HuH-7 (cell line): Measurements from ENCODE around the gene PRR36.
A peak's percentile ranks its signal among the peaks of the same experiment; 100 is the strongest.

Experiments
- DNase-seq: peaks from one replicate; pipeline ENCODE4 v3.0.0; 2011; ENCODE audit warnings: low spot score

PRR36 gene

DNA sequence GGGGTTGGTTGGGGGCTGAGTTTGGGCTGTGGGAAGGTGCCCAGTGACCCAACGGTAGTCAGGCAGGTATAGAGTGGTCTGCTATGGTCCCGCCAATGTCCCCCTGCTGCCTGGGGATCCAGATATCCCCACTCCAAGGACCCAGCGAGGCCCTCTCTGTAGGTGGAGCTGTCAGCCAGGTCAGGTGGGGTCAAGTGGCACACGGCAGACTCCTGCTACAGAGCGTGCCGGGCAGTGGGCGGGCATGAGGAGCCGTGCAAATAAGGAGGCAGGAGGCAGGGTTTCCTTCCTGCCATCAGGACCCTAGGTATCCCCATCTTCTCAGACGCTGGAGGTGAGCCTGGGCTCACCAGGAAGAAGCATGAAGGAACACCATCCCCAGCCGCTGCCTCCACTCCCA is 29.2 kb downstream of the PRR36 start:
- DNase-seq: no peak

DNA sequence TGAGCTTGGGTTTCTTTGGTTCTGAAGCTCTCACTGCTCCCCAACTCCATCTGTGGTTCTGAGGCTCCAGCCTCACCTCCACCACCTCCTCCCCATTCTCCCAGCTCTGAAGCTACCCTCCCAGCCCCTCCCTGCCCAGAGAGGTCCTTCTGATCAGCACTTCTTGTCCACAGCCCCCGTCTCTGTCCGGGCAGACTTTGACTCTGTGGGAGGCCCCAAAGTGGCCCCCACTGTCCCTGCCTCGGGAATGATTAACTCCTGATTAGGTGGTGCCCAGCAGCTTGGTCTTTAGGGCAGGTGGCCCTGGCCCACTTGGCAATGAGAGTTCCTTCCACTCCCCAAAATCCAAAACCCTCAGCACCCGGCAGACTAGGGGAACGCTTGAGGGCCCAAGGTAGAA is 29.8 kb downstream of the PRR36 start:
- no peak for DNase-seq

DNA sequence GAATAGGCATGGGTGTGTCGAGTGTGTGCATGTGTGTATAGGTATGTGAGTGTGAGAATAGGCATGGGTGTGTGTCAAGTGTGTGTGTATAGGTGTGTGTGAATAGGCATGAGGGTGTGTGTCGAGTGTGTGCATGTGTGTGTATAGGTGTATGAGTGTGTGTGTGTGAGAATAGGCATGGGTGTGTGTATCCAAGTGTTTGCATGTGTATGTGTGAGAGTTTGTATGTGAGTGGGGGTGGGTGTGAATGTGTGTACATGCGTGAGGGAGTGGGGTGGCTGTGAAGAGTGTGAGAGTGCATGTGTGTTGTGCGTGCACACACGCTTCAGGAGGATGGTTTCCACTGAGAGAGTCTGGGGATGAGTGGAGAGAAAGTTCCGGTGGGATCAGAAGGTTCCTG is 30.7 kb downstream of the PRR36 start:
- no peak for DNase-seq

DNA sequence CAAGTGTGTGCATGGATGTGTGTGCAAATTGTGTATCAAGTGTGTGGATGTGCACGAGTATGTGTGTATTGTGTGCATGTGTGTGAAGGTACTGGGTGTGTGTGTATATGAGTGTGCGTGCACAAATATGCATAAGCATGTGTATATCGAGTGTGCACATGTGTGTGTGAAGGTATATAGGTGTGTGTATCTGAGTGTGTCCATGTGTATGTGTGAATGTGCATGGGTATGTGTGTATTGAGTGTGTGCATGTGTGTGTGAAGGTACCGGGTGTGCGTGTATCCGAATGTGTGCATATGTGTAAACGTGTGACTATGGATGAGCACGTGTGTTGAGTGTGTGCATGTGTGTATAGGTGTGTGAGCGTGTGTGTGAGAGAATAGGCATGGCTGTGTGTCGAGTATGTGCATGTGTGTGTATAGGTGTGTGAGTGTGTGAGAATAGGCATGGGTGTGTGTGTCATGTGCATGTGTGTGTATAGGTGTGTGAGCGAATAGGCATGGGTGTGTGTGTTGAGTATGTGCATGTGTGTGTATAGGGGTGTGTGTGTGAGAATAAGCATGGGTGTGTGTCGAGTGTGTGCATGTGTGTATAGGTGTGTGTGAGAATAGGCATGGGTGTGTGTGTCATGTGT is 31.4 kb downstream of the PRR36 start:
- no peak for DNase-seq

DNA sequence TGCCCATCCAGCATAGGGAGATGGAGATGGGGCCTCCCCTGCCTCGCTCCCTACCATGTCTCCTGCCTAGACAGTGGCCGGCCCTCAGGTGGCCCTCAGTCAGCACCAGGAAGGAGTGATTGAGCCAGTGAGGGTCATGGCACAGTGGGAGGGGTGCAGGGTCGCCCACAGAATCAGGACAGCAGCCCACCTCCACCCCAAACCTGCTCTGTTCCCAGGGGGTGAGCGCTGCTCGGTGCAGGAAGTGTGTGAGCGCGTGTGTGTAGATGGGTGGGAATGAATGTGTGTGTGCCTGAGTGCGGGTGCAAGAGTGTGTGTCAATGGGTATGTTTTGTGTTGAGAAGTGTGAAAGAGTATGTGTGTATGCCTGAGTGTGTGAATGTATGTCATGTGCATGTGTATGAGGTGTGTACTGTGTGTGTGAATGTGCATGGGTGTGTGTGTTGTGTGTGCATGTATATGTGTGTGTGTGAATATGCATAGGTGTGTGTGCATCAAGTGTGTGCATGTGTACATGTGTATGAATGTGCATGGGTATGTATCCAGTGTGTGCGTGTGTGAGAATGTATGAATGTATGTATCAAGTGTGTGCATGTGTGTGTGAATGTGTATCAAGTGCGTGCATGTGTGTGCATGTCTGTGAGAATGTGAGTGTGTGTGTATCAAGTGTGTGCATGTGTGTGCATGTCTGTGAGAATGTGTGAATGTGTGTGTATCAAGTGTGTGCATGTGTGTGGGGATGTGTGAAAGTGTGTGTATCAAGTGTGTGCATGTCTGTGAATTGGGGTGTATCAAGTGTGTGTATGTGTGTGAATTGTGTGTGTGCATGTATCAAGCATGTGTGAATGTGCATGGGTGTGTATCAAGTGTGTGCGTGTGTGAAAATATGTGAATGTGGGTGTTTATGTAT is 32.2 kb downstream of the PRR36 start:
- DNase-seq: no peak

DNA sequence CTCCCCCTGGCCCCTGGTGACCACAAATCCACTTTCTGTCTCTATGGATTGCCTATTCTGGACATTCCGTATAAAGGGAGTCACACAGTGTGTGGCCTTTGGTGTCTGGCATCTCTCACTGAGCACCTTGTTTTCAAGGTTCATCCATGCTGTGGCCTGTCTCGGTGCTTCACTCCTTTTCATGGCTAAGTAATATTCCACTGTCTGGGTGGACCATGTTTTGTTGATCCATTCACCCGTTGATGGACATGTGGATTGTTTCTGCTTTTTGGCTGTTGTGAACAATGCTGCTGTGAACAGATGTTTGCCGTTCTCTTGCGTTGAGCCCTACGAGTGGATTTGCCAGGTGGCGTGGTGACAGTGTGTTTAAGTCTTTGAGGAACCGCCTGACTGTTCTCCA is 33.6 kb downstream of the PRR36 start:
- DNase-seq: no peak

DNA sequence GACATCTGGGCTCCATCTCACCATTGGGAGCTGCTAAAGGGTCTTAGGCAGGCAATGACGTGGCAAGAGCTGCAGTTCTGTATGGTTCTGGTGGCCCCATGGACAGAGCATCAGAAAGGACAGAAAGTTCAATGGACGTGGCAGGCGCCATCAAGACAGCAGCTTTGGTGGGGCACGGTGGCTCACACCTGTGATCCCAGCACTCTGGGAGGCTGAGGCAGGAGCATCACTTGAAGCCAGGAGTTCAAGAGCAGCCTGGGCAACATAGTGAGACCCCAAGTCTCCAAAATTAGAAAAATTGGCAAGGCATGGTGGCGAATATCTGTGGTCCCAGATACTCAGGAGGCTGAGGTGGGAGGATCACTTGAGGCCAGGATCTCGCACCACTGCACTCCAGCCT is 34.7 kb downstream of the PRR36 start:
- no peak for DNase-seq

DNA sequence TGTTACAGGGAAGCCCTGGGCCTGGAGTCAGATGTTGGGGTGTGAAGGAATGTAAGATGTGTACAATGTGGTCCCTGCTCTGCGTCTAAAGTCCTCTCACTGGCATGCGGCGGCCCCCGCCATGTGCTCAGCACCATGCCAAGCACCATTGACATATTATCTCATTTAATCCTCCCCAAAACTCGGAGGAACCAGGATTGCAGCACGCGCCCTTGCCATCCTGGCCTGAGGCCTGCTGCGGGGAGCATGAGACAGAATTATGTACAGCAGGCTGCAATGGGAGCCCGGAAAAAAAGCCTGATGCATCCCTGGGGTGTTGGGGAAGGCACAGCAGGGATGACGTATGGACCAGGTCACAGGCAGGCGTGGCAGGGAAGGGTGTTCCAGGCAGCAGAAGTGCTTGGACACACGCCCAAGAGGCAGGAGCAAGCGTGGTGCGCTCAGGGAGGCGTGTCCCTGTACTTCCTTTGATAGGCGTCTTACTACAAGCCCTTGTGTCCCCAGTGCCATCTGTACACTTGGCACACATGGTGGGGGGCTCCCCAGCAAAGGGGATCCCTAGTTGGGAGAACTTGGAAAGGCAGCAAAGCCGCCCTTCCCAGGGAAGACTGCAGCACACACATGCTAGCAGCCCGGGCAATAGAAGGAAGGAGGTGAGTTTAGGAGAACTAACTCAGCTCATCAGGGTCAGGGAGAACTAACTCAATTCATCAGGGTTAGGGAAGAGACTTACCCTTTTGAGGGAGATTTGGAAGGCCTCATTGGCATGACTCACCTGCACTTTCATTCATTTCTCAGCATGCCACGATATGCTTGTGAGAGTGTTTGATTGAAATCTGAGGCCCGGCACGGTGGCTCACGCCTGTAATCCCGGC is 40.7 kb downstream of the PRR36 start:
- no peak for DNase-seq

DNA sequence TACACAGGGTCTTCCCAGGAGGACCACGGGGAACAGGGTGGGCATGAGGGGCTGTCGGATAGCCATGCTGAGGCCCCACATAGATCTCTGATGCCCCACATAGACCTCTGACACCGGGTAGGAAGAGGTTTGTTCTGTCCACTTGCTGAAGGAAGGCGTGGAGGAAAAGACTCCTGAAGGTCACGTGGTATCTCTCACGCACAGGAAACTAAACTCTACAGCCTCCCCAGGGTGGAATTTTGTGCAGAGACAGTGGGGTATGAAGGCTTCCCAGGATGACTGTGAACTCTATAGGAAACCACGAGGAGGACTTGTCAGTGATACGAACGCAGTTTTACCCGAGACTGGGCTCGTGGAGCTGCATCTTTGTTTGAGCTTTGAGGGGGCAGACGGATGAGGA is 41.4 kb downstream of the PRR36 start:
- DNase-seq: no peak

DNA sequence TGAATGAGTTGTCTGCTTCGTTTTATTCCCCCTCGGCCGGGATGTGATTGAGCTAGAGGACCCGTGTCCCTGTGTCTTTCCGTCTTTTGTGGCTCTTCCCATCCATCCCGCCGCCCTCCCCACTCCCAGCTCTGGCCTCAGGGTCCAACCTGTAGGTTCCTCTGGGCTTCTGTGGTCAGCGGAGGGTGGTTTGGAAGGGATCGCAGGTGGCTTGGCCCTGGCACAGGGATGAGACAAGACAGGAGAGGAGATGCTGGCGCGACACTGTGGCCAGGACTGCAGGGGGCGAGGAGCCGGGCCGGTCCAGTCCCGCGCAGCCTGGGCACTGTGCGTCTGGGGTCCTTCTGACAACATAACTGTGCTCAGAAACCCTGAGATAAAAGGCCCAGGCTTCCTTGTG is 42.2 kb downstream of the PRR36 start:
- no peak for DNase-seq

DNA sequence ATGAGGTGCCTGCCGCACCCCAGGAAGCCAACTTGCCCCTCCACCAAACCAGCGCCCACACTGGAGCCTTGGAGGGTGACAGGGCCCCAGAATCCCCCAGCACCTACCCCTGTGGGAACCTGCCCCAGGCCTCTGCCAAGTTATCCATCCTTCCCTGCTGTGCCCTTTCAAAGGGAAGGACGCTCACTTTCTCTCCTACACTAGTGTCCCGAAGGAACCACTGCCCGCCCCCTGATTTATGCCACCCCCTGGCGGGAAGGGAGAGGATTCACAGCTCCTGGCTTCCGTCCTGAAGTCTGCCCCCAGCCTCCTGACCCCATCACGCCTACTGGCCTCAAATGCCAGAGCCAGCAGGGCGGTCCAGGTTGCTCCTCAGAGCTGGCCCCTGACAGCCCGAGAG is 42.7 kb downstream of the PRR36 start:
- peak; percentile 80 for DNase-seq

DNA sequence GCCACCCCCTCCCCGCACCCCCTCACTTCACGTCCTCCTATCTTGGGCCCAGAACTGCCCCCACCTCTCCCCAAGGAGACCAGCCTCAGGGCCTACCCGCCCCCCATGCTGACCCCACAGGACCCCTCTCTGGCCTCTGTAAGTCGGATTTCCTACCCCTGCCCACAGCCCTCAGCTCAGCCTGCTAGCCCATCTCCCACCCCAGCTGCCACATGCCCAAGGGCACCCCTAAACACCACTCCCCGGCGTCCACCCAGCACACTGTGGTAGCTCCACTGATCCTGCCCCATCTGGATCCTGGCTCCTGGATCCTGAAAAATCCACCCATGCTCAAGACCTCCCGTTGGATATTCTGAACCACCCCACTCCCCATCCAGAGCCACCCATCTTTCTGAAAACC is 43.4 kb downstream of the PRR36 start:
- no peak for DNase-seq

DNA sequence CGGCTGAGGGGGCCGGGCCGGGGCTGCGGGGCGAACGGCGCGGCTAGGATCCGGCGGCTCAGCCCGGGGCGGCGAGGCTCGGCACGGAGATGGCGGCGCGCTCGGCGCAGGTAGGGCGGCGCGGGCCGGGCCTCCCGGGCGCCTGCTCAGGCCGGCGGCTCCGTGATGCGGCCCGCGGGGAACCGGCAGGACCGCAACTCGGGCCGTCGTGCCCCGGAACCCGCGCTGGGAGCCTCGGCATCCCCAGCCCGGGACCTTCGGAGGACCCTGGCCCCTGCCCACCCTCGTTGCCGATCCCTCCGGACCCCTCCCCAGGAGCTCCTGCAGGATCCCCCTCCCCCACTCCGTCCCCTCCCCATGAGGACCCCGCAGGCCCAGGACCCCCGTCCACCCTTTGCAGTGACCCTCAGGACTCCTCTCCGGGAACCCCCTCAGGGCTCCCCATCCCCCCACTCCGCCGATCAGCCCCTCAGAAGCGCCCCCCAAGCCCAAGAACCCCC is 43.9 kb downstream of the PRR36 start:
- DNase-seq: no peak

DNA sequence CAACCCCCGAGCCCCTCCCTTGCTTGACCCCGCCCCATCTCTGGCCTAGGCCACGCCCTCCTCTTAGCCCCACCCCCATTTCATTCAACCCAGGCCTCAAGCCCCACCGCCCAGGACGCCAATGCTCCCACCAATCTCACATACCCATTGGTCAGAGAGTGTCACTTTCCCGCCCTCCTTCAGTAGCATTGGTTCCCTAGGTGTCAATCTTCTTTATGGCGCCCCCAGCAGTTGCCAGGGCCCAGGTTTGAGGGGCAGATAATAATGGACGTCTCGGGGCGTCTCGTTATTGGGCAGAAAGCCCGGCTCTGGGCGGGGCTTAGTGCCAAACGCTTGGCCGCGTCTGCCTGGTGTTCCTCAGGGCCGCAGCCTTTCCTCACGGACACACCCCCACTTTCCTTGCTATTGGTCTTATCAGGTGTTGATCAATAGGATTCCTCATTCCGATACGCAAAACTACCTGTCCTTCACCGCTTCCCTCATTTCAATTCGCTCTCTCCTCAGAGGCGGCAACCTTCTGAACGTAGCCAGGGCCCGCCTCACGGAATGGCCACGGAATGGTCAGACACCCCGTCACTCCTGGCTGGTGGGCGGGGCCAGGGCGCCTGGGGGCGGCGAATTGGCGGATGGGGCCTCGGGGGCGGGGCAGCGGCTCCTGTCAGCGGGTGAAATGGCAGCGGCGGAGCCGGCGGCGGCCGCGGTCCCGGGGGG is 44.5 kb downstream of the PRR36 start, which contains the start of gene EVI5L:
TSS of gene EVI5L (plus strand) at position 658 of the 711 bp plus-strand sequence. CDS start 16,325 bp downstream, outside the sequence.
- DNase-seq: peak; percentile 91

DNA sequence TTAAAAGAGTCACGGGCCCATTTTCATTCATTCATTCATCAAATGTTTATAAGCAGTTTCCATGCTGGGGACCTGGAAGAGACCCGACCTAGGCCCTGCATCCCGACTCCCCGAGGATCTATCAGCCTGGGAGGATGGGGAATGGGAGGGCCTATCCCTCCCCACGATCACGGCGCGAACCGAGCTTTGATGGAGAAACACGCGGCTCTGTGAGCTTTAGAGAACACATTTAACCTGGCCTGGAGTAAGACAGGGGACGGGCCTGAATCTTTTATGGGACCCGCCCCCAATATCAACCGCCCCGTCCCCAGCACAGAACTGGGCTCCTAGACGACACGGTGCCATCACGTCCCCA is 45.0 kb downstream of the PRR36 start:
- no peak for DNase-seq

DNA sequence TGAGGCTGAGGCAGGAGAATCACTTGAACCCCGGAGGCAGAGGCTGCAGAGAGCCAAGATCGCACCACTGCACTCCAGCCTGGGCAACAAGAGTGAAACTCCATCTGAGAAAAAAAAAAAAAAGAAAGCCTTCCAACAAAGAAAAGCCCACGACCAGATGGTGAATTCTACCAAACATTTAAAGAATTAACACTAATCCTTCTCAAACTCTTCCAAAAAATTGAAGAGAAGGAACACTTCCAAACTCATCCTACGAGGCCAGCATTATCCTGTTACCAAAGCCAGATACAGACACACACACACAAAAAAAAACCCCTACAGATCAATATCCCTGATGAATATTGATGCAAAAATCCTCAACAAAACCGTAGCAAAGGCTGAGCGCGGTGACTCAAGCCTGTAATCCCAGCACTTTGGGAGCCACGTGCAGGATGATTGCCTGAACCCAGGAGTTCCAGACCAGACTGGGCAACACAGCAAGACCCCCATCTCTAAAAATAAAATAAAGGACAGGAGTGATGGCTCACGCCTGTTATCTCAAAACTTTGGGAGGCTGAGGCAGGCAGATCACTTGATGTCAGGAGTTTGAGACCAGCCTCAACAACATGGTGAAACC is 50.4 kb downstream of the PRR36 start:
- DNase-seq: no peak

DNA sequence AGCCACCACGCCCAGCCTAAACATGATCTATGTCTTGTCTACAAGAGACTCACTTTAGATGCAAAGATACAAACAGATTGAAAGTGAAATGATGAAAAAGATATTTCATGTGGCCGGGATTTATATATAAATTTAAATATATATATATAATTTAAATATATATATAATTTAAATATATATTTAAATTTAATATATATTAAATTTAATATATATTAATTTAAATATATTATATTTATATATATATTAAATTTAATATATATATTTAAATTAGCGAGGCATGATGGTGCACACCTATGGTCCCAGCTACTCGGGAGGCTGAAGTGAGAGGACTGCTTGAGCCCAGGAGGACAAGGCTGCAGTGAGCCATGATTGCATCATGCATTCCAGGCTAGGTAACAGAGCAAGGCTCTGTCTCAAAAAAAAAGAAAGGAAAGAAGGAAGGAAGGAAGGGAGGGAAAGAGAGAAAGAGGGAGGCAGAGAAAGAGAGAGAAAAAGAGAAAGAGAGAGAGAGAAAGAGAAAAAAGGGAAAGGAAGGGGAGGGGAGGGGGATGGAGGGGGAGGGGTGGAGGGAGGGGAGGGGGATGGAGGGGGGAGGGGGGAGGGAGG is 51.2 kb downstream of the PRR36 start:
- DNase-seq: no peak

DNA sequence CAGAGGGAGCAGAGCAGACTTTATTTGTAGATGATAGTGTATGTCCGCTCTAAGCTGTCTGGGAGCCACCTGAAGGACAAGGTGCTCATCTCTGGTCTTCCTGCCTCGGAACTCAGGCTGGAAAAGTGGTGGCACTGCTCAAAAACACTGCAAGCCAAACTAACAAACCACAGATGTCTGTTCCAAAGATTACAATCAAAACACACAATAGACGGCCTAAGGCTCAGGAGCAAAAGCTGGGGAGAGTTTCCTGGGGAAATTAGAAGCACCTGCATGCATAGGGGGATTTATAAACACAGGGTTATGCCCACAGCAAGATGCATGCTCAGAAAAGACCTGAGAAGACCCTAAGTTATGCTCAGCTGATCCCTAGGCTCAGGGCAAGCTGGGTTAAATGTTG is 53.6 kb downstream of the PRR36 start:
- no peak for DNase-seq

DNA sequence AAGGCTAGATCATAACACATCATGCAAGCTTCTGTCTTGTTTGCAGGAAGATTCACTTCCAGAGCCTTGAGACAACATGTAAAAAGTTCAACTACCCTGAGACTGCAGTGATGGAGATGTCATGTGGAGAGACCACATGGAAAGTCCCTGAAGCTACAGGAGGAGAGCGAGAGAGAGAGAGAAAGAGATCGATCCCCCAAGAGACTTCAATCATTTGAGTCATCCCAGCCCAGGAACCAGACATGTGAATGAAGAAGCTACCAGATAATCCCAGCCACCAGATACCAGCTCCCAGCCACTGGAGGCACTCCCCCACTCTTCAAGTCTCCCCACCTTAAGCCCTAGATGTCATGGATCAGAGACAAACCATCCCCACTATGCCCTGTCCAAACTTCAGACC is 54.9 kb downstream of the PRR36 start:
- DNase-seq: no peak

DNA sequence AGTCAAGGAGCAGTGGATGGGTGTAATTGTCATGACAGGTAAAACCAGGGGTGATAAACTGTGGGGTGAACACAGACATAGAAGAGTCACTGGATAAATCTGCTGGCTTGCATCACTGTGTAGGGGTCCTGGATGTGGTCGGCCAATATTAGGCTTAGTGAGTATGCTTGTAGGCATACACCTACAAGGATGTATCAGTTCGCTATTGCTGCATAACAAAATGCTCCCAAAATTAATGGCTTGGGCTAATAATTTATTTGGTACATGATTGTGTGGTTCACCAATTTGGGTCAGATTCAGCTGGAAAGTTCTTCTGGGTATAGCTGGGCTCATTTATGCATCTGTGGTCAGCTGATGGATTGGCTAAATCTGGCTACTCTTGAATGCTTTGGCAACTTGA is 55.4 kb downstream of the PRR36 start:
- no peak for DNase-seq
